SJCRH30 (cell line): ENCODE results near the gene PABPC1L. TPM values are rescaled to one million over a fixed set of nuclear protein-coding genes. Genes with fewer than 3 reads are reported as not detected.

Experiments
- DNase-seq, 2 experiments: peaks; one replicate each; pipeline ENCODE4 v3.0.0-alpha.2; 2015 to 2020
- H3K27ac ChIP-seq: fragments of 250-450 bp; sonication (Bioruptor Pico); 2 replicates; pipeline ENCODE4 v1.5.1; 2020; ENCODE audit warnings: mild to moderate bottlenecking, moderate library complexity
- H3K27me3 ChIP-seq: fragments of 250-450 bp; sonication (Bioruptor Pico); 2 replicates; pipeline ENCODE4 v1.5.1; 2020; ENCODE audit warnings: mild to moderate bottlenecking, moderate library complexity
- H3K36me3 ChIP-seq: fragments of 250-450 bp; sonication (Bioruptor Pico); 2 replicates; pipeline ENCODE4 v1.5.1; 2020; ENCODE audit warnings: mild to moderate bottlenecking, moderate library complexity
- H3K4me1 ChIP-seq: fragments of 250-450 bp; sonication (Bioruptor Pico); 2 replicates; pipeline ENCODE4 v1.5.1; 2020; ENCODE audit warnings: mild to moderate bottlenecking, moderate library complexity
- H3K4me3 ChIP-seq: fragments of 250-450 bp; sonication (Bioruptor Pico); 2 replicates; pipeline ENCODE4 v1.5.1; 2020; ENCODE audit warnings: mild to moderate bottlenecking, moderate library complexity
- H3K9me3 ChIP-seq: fragments of 250-450 bp; sonication (Bioruptor Pico); replicated peaks from 2 replicates; pipeline ENCODE4 v1.5.1; 2020; ENCODE audit warnings: mild to moderate bottlenecking, moderate library complexity
- total RNA-seq: library from RNA; depleted of rRNA; stranded (reverse); fragments of >200 nt; shearing (Covaris generic); gene quantifications from 2 replicates; pipeline ENCODE4 v1.2.3, GENCODE V29; 2014; rRNA removed

Gene PABPC1L
- total RNA-seq, 1 experiment from 2014 or later, result 15.9 TPM

GRCh38 chr20:44988631-44989171 is 78.8 kb downstream of the PABPC1L start:
- Histone ChIP-seq H3K4me1 (0 out of 2 replicates have a peak, but pooled peaks cover 3% of the 10 kb centered on the region), H3K27ac (no peak overlapping the region), H3K27me3 (no peaks in the 10 kb centered on the region), H3K36me3 (peaks cover 38% of the 10 kb centered on the region), H3K9me3 (no peaks in the 10 kb centered on the region), H3K4me3 (no peak overlapping the region)
- no peak for DNase-seq

Other genes starting within 250 kb of the PABPC1L start
- gene CCN5, start 194.7 kb upstream of the PABPC1L start, total RNA-seq, result not detected in 2 replicates
- not detected in 2 replicates for gene KCNK15, start 164.2 kb upstream of the PABPC1L start, total RNA-seq
- not detected in 2 replicates for gene RIMS4, start 99.5 kb upstream of the PABPC1L start, total RNA-seq
- 144 and 151 TPM in 2 replicates for gene YWHAB, start 24.4 kb upstream of the PABPC1L start, total RNA-seq
- 43.4 and 43.5 TPM in 2 replicates for gene TOMM34, start 50.3 kb downstream of the PABPC1L start, total RNA-seq
- gene STK4, start 56.5 kb downstream of the PABPC1L start, total RNA-seq, result 43.2 and 49.2 TPM in 2 replicates
- gene KCNS1, start 191.1 kb downstream of the PABPC1L start, total RNA-seq, result not detected in 2 replicates
- not detected in 2 replicates for gene WFDC5, start 205.1 kb downstream of the PABPC1L start, total RNA-seq
- gene WFDC12, start 214.4 kb downstream of the PABPC1L start, total RNA-seq, result not detected in 2 replicates